Measurements from ENCODE around the gene TMCO1. TPM values are rescaled to one million over a fixed set of nuclear protein-coding genes. Genes with fewer than 3 reads are reported as not detected.
"Not testable (repeated sequence)": the region's sequence is repeated elsewhere in the genome, so short reads cannot be mapped to it uniquely, and the experiment has no call there.

Gene TMCO1
- total RNA-seq, 1 donor from 2014 or later = 102 TPM

DNA sequence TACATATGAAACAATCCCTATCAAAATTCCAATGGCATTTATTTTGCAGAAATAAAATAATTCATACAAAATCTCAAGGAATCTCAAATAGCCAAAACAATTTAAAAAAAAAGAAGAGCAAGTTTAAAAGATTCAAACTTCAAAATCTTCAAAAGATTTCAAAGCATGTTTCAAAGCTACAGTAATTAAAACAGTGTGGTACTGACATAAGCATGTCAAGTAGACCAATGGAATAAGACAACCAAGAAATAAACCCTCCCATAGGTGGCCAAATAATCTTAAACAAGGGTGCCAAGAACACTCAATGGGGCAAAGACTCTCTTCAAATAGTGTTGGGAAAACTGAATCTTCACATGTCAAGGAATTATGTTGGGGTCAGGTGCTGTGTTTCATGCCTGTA lies 30.7 kb upstream of the TMCO1 start:
- Mint-ChIP-seq H3K4me1 (ENCODE audit: low read depth) (no peaks in the 10 kb centered on the region), H3K4me3 (ENCODE audit: low read depth) (no peak overlapping the region), H3K9me3 (ENCODE audit: low read depth) (peaks cover 17% of the 10 kb centered on the region), H3K27me3 (no peaks in the 10 kb centered on the region), H3K36me3 (ENCODE audit: insufficient read depth) (peaks cover 2% of the 10 kb centered on the region), H3K27ac (no peak overlapping the region)
- TF ChIP-seq, protein P1, sequence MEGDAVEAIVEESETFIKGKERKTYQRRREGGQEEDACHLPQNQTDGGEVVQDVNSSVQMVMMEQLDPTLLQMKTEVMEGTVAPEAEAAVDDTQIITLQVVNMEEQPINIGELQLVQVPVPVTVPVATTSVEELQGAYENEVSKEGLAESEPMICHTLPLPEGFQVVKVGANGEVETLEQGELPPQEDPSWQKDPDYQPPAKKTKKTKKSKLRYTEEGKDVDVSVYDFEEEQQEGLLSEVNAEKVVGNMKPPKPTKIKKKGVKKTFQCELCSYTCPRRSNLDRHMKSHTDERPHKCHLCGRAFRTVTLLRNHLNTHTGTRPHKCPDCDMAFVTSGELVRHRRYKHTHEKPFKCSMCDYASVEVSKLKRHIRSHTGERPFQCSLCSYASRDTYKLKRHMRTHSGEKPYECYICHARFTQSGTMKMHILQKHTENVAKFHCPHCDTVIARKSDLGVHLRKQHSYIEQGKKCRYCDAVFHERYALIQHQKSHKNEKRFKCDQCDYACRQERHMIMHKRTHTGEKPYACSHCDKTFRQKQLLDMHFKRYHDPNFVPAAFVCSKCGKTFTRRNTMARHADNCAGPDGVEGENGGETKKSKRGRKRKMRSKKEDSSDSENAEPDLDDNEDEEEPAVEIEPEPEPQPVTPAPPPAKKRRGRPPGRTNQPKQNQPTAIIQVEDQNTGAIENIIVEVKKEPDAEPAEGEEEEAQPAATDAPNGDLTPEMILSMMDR (IDR thresholded peaks at IDR 0.05; ENCODE audit: unreplicated experiment) = no peak
- no peak for DNase-seq (ENCODE audit: low spot score, unreplicated experiment)

DNA sequence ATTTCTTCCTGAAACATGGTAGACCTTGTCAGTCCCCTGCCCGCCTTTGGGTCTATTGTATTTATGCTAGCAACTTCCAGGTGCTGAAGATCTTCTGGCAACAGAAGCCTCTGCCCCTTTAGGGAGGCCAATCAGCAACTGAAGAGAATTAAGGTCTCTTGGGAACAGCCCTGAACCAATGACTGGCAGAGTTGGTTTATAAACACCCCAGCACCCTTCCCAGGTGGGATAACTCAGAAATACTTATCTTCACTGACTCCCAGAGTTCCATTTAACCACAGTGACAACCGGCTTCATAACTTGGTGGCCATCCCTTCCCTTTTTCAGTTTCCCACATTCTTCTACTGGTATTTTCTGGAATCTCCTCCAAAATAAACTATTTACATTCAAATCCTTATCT lies 27.2 kb upstream of the TMCO1 start:
- Mint-ChIP-seq H3K4me1 (ENCODE audit: low read depth) (no peaks in the 10 kb centered on the region), H3K4me3 (ENCODE audit: low read depth) (no peak overlapping the region), H3K27me3 (peaks cover 3% of the 10 kb centered on the region), H3K9me3 (ENCODE audit: low read depth) (peaks cover 7% of the 10 kb centered on the region), H3K36me3 (ENCODE audit: insufficient read depth) (no peaks in the 10 kb centered on the region), H3K27ac (no peak overlapping the region)
- TF ChIP-seq, protein P1 (IDR thresholded peaks at IDR 0.05; ENCODE audit: unreplicated experiment) = no peak
- no peak for DNase-seq (ENCODE audit: low spot score, unreplicated experiment)

DNA sequence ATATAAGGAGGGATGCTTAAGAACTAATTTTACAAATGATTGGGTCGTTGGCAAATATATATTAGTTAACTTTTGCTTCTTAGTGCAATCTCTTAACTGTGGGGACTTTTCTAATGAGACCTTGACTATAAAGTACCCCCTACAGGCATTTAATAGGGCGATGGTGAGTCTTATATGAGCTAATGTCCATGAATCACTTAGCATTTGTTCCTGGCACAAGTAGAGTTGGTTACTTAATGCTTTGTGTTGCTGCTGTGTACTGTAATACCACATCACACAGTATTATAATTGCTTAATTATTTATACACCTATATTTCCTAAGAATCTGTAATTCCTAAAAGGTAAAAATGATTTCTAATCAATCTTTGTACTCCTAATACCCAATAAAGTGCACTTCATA lies 25.3 kb upstream of the TMCO1 start:
- Mint-ChIP-seq H3K4me1 (ENCODE audit: low read depth) (no peaks in the 10 kb centered on the region), H3K27me3 (peaks cover 3% of the 10 kb centered on the region), H3K4me3 (ENCODE audit: low read depth) (no peak overlapping the region), H3K27ac (no peak overlapping the region), H3K36me3 (ENCODE audit: insufficient read depth) (no peaks in the 10 kb centered on the region), H3K9me3 (ENCODE audit: low read depth) (no peaks in the 10 kb centered on the region)
- DNase-seq (ENCODE audit: low spot score, unreplicated experiment) = no peak
- TF ChIP-seq, protein P1 (IDR thresholded peaks at IDR 0.05; ENCODE audit: unreplicated experiment) = no peak

DNA sequence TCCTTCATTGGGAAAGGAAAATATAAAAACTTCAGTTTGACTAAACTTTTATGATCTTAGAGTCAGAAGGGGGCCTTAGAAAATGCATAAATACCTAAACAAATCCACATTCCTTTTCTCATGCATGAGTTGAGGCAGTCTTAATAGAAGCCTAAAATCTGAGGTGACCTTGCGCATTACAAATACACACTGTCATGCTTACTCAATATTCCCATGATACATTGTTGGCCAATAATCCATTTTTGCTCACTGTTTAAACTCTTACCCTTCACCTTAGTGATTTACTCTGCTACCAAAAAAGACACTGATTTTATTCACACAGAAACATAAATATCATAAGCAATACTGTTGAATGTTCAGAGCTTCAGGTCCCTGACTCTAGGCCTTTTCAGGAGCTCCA lies 19.1 kb upstream of the TMCO1 start:
- no peak overlapping the region for H3K4me3 Mint-ChIP-seq (ENCODE audit: low read depth)
- peaks cover 3% of the 10 kb centered on the region for H3K27me3 Mint-ChIP-seq
- no peak for DNase-seq (ENCODE audit: low spot score, unreplicated experiment)
- TF ChIP-seq, protein P1 (IDR thresholded peaks at IDR 0.05; ENCODE audit: unreplicated experiment) = no peak
- no peak overlapping the region for H3K27ac Mint-ChIP-seq
- H3K36me3 Mint-ChIP-seq (ENCODE audit: insufficient read depth) = peaks cover 10% of the 10 kb centered on the region
- H3K4me1 Mint-ChIP-seq (ENCODE audit: low read depth) = no peaks in the 10 kb centered on the region
- peaks cover 9% of the 10 kb centered on the region for H3K9me3 Mint-ChIP-seq (ENCODE audit: low read depth)

- not testable (repeated sequence) for H3K4me3 Mint-ChIP-seq (ENCODE audit: low read depth); H3K27me3 Mint-ChIP-seq; DNase-seq (ENCODE audit: low spot score, unreplicated experiment); H3K27ac Mint-ChIP-seq; H3K4me1 Mint-ChIP-seq (ENCODE audit: low read depth)
- peaks cover 16% of the 10 kb centered on the region for H3K36me3 Mint-ChIP-seq (ENCODE audit: insufficient read depth)
- H3K9me3 Mint-ChIP-seq (ENCODE audit: low read depth) = peaks cover 11% of the 10 kb centered on the region
Measured at GRCh38 chr1:165783519-165783918, 14.9 kb upstream of the TMCO1 start.

GRCh38 chr1:165778197-165778596 lies 9.5 kb upstream of the TMCO1 start:
- H3K4me3 Mint-ChIP-seq (ENCODE audit: low read depth); H3K4me1 Mint-ChIP-seq (ENCODE audit: low read depth); H3K27me3 Mint-ChIP-seq; DNase-seq (ENCODE audit: low spot score, unreplicated experiment); H3K27ac Mint-ChIP-seq; H3K9me3 Mint-ChIP-seq (ENCODE audit: low read depth): not testable (repeated sequence)
- H3K36me3 Mint-ChIP-seq (ENCODE audit: insufficient read depth) = peaks cover 10% of the 10 kb centered on the region

Data from progenitor cell of endocrine pancreas (in vitro differentiated cells).